NCI-H1092 (cell line): ENCODE data around the gene COG5.

Experiments
- DNase-seq: peaks from one replicate; lab custom pipeline; 2025; lab: John Stamatoyannopoulos, UW

Gene COG5

GRCh38 chr7:107463139-107464078, 100.3 kb downstream of the COG5 start:
- no peak for DNase-seq

GRCh38 chr7:107461938-107462533, 101.7 kb downstream of the COG5 start:
- no peak for DNase-seq

- no peak for DNase-seq
Observed at GRCh38 chr7:107453388-107453787, 110.3 kb downstream of the COG5 start.

- no peak for DNase-seq
Observed at GRCh38 chr7:107450970-107451369, 112.8 kb downstream of the COG5 start.

GRCh38 chr7:107446988-107447387, 116.7 kb downstream of the COG5 start:
- no peak for DNase-seq

- no peak for DNase-seq
Observed at GRCh38 chr7:107446531-107446930, 117.2 kb downstream of the COG5 start.

- no peak for DNase-seq
Observed at GRCh38 chr7:107442678-107443077, 121.0 kb downstream of the COG5 start.

GRCh38 chr7:107441581-107442422, 121.9 kb downstream of the COG5 start:
- DNase-seq, result no peak

GRCh38 chr7:107439025-107439424, 124.7 kb downstream of the COG5 start:
- no peak for DNase-seq

- DNase-seq, result no peak
Observed at GRCh38 chr7:107435749-107436148, 128.0 kb downstream of the COG5 start.

- DNase-seq, result no peak
Observed at GRCh38 chr7:107432261-107432660, 131.5 kb downstream of the COG5 start.

- DNase-seq, result no peak
Observed at GRCh38 chr7:107430057-107430456, 133.7 kb downstream of the COG5 start.

GRCh38 chr7:107428642-107429041, 135.1 kb downstream of the COG5 start:
- no peak for DNase-seq

GRCh38 chr7:107427462-107427861, 136.3 kb downstream of the COG5 start:
- DNase-seq, result no peak

- DNase-seq, result no peak
Observed at GRCh38 chr7:107414198-107414597, 149.5 kb downstream of the COG5 start.

GRCh38 chr7:107408349-107408748, 155.4 kb downstream of the COG5 start:
- DNase-seq, result no peak

- no peak for DNase-seq
Observed at GRCh38 chr7:107405559-107405958, 158.2 kb downstream of the COG5 start.

- no peak for DNase-seq
Observed at GRCh38 chr7:107404740-107405537, 158.8 kb downstream of the COG5 start.

- DNase-seq, result no peak
Observed at GRCh38 chr7:107398161-107398560, 165.6 kb downstream of the COG5 start.

- no peak for DNase-seq
Observed at GRCh38 chr7:107396990-107397389, 166.7 kb downstream of the COG5 start.

- no peak for DNase-seq
Observed at GRCh38 chr7:107396081-107396480, 167.6 kb downstream of the COG5 start.

- no peak for DNase-seq
Observed at GRCh38 chr7:107394831-107395230, 168.9 kb downstream of the COG5 start.
